ENCODE measurements around the gene SLPI.

The SLPI gene, protein sequence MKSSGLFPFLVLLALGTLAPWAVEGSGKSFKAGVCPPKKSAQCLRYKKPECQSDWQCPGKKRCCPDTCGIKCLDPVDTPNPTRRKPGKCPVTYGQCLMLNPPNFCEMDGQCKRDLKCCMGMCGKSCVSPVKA

DNA sequence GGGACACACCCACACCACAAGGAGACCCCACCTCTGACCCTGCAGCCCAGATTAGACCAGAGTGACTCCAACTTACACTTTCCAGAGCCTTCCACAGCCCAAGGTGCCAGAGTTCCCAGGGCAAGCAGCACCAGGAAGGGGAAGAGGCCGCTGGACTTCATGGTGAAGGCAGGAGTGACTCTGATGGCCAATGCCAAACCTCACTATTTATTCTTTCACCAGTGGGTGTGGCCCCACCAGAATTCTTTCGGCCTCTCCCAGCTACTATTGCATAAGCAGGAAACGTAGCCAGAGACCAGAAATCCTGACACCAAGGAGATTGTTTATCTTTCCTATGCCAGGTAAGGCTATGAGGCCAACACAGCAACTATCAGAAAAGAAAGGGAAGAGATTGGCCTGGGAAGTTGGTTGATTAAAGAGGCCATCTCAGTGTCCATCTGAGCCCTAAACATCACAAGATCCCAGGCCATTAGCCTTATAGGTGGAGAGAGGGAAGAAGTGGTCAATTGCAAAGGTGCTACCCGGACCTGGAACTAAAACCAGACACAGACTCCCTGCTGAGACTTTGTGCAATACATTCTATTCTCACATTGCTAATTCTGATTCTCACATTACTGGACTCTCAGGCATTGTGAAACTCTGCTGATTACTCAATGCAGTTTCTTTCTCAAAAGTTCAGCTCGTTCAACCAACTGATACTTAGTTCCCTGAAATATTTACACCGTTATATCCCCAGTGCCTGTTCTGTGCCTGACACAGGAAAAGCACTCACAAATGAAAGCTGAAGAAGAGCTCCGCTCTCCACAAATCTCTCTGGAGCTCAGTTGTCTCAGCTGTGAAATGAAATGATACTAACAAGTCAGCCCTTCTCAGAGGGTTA, at the start of gene SLPI:
SLPI (minus strand) TSS at position 182 of the 880 bp plus-strand sequence; CDS start at position 161, 21 bp downstream.
- no peak for DNase-seq

DNA sequence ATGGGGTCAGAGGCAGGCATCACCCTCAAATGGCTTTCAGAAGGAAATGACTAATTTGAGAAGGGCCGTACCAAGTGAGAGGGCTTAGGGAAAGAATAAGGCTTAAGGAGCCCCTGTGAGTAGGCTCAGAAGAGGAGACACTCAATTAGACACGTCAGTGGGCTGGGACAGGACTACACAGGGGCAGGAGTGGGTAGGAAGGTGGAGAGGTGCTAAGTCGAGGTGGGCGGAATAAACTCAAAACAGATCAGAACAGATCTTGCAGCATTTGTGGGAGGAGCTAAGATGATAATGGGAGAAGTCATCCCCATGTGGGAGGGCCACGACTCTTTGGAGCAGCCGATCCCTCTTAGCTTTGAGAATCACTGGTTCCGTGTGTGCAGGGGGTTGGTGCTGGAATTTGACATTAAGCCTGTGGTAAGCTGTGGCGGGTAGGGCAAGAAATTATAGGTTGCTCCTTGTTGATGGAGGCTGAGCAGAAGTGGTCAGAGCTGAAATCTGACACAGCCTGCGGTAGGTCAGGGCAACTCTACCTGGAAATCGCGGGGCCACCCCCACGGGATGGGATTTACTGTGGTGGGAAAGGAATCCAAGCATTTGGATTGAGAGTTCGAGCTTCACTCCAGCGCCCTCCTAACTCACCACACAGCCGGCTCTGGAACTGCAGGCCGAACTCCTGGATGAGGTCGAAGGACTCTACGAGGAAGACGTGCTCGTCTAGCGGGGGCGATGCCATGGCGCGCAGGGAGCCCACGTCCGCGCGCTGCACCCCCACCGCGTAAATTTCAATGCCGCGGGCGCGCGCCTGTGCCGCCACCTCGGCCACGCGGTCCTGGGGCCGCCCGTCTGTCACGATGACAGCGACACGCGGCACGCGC, 49.5 kb upstream of the SLPI start:
- peak in 1 of 56 donors; percentile 14 for DNase-seq

DNA sequence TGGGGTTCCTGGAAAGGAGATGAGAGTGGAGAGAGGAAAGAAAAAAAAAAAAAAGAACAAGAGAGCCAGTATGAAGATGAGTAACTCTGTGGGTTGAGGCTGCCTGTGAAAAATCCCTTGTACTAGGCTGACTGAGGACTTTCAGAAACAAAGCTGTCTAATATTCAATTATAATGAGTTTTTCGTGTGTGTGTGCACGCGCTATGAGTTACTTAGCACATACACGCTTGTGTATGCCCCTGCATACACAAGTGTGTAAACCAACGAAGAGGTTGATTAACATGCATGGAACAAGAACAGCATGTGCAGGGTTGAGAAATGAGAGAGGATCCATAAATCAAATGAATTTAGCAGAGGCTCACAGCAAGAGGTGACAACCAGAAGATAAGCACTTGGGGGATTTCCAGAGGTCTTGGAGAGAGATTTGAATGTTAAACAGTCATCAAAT, 47.5 kb upstream of the SLPI start:
- DNase-seq: no peak

DNA sequence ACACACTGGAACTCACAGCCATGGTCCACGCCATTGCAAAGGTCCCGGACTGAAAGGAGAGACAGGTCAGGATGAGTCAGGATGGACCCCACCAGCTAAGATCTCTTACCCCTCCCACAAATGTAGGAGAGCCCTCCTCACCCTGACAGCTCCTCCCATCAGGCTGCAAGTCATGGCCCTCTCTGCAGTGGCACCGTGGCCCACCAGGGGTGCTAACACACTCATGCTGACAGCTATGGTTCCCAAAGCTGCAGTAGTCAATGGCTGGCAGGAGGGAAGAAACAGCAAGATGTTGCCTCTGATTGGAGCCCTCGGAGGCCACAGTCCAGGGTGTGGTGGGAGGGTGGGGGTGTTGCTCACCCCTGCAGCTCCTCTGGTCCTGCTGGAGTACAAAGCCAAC, 46.6 kb upstream of the SLPI start:
- DNase-seq: no peak

DNA sequence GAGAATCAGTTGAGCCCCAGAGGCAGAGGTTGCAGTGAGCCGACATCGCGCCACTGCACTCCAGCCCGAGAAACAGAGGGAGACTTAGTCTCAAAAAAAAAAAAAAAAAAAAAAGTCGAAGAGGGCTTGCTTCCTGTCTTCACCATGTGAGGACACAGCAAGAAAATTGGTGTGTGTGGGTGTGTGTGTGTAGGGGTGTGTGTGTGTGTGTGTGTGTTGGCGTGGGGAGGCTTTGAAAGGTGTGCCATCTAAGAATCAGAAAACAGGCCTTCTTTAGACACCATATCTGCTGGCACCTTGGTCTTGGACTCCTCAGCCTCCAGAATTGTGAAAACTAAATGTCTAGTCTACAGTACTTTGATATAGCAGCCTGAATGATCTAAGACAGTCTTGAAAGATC, 45.4 kb upstream of the SLPI start:
- no peak for DNase-seq

DNA sequence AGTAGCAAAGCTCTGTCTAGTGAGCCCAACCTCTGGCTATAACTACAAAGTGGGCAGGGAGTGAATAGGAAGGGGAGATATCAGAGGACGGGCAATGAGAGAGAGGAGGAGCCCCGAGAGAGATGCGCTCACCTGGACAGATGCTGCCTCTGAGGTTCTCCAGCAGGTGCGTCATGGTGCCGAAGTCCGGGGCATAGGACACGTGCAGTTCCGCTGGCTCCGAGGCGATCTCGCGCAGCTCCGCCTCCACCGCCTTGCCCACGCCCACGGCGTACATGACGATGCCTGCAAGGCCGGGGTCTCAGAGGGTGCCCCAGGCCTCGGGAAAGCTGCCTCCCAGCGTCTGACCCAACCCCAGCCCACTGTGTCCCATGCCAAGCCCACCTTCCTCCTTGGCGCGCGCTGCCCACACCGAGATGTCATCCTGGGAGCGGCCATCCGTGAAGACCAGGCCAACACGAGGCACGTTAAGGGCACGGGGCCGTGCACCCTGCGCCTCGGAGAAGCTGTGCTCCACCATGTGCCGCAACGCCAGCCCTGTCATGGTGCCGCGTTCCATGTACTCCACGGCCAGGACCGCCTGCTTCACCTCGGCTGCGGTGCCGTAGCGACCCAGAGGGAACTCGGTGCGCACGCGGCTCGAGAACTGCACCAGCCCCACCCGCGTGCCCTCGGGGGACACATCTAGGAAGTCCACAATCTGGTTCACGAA, 43.6 kb upstream of the SLPI start:
- DNase-seq: no peak

DNA sequence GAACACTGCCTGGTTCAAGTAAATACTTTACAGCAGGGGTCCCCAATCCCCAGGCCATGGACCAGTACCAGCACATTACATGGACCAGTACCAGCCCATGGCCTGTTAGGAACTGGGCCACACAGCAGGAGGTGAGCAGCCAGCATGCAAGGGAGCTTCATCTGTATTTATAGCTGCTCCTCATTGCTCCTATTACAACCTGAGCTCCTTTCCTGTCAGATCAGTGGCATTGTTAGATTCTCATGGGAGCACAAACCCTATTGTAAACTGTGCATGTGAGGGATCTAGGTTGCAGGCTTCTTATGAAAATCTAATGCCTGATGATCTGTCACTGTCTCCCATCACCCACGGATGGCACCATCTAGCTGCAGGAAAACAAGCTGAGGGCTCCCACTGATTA, 40.3 kb upstream of the SLPI start:
- DNase-seq: no peak

DNA sequence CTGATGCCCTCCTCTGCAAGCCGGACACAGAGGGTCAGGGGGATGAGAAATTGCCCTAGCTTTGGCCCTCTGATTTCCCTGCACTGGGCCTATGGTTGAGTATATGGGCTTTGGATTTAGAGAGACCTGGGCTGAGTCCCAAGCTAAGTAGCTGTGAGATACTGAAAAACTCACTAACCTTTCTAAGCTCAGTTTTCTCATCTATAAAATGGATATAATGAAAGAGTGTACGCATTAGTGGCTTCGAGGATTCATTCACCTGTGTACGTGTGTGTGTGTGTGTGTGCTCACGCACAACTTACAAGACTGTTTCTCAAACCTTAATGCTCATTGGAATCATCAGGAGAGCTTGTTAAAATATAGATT, 39.6 kb upstream of the SLPI start:
- DNase-seq: no peak

DNA sequence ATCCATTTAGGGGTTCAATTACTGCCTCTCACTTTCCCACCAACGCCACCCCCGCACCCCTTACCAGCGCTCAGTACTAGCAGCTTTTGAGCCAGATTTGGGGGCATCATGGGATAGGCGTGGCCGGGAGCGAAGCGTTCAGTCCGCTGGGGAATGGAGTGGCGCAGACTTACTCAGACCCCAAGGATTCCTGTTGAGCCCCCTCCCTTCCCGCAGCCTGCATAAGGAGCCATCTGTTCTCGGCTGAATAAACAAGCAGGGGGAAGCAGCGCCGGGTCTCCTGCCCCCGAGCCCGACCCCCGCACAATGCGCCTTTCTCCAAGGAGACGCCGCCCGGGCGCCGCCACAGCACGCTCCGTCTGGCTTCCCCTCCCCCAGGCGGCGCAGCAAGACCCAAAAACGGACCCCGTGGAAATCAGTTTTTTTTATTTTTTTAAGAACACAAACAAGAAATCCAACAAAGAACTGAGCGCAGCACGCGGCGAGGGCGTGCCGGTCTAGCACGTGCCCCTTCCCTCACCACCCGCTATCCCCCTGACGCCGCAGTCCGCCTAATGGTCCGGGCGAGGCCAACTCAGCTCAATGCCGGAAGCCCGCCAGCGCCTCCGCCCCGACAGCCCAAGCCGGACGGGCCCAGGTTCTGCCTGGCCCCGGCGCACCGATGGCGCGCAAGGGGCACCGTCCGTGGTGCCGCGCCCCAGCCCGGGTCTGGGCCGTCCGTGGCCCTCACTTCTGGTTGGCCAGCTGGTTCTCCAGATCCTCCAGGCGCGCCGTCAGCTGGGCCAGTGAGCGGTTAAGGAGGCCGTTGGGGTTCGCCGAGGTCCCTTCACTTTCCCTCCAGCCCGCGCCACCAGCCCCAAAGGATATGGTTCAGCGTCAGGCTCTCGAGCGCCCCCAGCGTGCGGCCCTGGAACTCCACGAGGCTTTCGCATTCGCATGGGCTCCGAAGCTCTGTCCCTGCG, 39.0 kb upstream of the SLPI start:
- DNase-seq: peak in 49 of 56 donors; percentile 9 to 82 (median 43)

DNA sequence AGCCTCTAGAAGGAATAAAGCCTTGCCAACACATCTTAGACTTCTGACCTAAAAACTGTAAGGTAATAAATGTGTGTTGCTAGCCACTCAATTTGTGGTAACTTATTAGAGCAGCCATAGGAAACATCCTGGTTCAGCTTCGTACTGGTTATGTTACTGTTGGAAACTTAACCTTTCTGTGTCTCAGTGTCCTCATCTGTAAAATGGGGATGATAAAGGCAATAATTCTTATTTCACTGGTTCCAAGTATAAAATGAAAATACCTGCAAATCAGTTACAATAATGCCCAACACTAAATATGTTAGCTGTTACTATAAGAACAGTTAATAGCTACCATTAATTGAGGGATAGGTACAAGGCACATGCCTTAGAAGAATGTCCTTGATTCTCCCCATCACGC, 38.0 kb upstream of the SLPI start:
- DNase-seq: no peak

DNA sequence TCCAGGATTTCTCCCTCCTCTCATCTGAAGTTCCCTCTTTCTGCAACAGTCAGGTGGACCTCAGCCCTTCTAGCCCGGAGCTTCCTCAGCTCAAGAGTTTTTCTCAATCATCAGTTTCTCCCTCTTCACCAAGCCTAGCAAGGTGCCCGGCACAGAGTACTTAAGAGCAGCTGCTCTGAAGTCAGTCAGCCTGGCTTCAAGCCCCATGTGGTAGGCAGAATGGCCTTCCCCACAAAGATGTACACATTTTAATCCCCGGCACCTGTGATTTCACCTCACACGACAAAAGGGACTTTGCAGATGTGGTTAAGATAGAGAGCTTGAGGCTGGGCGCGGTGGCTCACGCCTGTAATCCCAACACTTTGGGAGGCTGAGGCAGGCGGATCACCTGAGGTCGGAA, 37.2 kb upstream of the SLPI start:
- no peak for DNase-seq

DNA sequence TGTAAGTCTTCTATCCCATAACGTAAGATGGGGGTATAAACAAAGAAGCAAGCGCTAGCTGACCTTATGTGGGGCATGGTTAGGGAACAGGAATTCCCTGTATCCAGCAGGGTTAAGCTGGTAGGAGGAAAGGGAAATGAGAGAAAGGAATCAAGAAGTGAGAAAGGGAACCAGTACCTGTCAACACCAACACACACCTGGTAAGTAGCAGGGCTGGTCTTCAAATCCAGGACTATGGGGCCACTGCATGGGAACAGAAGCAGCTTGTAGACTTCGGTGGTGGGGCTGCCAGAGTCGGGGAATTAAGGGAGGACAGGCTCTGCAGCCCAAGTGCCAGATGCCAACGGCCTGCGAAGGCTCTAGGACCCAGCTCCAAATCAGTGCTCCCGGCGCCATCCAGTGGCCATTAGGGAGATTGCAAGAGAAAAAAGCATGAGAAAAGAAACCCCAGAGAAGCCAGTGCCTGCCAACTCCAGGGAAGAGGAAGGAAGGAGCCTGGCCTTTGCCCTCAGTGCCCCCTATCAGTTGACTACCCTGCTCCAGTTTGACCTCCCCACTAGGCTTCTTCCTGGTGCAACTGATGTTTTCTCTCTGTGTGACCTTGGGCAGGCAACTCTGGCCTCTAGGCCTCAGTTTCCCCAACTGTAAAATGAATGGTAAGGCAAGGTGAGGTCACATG, 36.5 kb upstream of the SLPI start:
- DNase-seq: peak in 50 of 56 donors; percentile 3 to 90 (median 48)

DNA sequence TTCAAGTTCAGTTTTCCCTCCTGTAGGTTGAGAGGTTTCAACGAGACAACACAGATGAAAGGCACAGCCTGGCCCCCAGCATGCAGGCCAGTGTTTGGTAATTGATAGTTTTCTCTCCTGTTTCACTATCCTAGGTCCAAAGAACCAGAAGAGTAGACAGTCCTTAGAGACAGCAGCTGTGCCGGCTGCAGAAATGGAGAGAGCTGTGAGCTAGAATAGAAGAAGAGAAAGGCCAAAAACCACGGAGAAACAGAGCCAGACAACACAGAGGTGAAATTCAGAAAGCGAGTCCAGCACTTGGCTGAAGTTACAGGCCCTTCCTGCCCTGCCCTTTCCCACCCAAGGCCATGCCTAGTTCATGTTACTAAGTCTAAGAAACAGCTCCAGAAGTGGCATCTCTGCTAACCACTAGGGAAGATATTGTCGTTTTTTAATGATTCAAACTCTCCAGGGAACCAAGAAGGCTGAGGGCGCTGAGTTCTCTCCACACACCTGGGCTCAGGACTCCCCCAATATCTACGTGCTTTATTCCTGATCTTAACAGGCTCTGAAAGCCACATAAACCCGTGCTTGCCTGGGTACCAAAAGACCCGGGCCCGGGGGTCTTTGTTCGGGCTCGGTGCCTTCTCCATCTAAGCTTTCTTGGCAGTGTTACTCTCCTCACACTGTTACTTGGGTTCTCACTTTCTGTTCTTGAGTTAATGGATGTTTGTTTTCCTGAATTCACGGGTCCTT, 35.7 kb upstream of the SLPI start:
- DNase-seq: no peak

DNA sequence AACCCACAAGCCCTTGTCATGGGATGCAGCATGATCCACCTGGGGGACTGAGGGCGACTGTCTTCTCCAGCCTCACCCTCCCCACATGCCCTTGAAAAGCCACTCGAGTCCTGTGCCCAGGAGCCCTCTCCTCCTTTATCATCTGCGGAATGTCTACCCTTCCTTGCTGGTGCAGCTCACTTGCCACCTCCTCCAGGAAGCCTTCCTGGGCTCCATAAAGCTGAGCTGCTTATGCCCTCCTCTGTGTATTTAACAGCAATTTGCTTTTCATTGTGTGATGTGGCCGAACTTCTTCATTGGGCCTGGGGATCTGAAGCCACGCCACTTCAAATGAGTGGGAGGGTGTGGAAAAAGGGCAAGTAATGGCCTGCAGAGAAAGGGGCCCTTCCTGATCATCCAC, 34.5 kb upstream of the SLPI start:
- DNase-seq: no peak

DNA sequence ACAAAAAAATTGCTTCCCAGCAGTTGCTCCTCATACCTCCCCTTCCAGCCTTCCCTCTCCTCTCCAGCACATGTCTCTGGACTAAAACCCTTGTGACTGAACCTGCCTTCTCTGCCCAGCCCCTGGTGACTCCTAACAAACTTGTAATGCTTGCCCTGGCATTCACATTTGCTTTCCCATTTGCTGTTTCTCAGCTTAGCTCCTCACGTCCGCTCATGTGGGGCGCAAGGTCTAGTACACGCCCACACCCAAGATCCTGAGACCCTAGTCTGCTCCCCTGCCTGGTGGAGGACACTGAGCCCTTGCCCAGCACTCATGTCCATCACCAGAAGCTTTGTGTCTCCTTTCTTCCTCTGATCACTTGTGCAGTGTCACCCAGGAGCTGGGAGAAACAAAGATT, 34.0 kb upstream of the SLPI start:
- DNase-seq: no peak

DNA sequence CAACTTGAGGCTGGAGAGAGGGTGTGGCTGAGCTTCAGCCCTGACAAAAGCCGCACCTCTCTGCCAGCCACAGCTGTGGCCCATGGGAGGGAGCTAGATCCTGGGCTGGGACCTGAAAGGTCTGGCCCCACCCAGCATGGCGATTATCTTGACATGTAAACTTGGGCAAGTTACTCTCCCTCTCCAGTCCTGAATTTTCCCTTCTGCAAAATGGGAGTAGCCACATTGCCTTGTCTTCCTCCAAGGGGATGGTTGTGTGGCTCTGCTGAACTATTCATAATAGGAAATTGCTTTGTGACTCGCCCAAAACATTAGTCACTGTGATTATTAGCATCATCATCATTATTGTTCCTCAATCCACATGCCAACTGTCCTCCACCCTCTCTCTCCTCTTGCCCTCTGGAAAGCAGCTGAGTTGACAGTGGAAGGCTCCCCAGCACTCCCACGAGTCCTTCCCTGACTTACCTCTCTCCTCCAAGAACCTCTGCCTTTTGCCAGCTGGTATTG, 29.2 kb upstream of the SLPI start:
- DNase-seq: no peak

DNA sequence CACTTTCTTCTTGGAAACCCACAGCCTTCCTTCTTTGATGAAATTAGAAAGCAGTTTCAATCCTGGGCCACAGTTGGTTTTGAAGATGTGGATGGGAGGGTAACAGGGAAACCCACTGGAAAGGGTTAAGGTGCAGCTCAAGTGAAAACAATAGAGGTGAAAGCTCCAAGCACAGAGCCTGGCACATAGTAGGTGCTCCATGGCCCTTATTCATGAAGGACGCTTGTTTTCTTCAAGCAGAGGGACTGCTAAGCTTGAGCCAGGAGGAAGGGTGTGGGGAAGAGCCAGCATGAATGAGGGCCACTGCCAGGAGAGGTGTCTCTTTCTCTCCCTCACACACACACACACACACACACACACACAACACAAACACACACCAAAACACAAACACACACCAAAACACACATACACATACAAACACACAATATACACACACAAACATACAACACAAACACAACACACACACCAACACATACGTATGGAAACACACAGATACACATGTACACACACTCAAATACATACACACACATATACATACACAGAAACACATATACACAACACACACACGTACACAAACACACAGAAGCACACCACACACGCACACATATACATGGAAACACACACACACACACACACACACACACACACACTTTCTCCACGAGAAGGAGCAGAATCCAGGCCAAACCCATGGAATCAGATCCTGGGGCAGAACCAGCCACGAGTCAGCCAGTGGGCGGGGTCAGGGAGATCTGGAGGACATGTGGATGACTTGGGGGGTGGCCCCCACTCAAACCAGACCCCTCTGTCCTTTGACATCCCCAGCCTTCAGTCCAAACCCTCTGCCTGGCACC, 28.6 kb upstream of the SLPI start:
- no peak for DNase-seq

DNA sequence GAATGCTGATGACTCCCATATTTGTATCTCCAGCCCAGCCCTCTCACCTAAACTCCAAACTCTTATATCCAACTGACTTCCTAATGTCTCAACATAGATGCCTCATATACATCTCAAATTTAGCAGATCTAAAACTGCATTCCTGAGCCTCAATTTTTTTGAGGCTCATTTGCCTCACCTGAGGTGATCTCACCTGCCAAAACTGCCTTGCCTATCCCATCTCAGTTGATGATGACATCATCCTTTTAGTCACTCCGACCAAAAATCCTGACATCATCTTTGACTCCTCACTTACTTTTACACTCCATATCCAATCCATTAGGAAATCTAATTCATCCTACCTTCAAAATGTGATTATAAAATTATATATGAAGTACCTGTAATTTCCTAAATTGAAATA, 25.6 kb upstream of the SLPI start:
- no peak for DNase-seq

Data from amygdala (tissue), 56 donors.